NCI-H1930 (cell line): ENCODE data around the gene CDH4.

Experiments
- DNase-seq, 2 experiments: peaks; one replicate each; lab custom pipeline; 2025; lab: John Stamatoyannopoulos, UW

CDH4 gene

GRCh38 chr20:61301711-61302525 is 49.9 kb downstream of the CDH4 start:
- DNase-seq, result no peak

- no peak for DNase-seq
Observed at GRCh38 chr20:61303217-61303616, 51.2 kb downstream of the CDH4 start.

- no peak for DNase-seq
Observed at GRCh38 chr20:61303675-61304074, 51.6 kb downstream of the CDH4 start.

DNA sequence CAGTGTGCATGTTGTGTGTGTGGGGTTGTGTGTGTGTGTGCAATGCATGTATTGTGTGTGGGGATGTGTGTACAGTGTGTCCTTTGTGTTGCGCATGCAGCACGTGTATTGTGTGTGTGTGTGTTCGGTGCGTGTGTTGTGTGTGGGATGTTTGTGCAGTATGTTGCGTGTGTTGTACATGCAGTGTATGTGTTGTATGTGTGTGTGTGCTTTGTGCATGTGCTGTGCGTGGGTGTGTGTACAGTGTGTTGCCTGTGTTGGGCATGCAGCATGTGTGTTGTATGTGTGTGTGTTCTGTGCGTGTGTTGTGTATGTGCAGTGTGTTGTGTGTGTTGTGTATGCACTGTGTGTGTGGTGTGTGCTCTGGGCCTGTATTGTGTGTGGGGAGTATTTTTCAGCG is 52.7 kb downstream of the CDH4 start:
- DNase-seq, result no peak

- no peak for DNase-seq
Observed at GRCh38 chr20:61306937-61307475, 54.9 kb downstream of the CDH4 start.

DNA sequence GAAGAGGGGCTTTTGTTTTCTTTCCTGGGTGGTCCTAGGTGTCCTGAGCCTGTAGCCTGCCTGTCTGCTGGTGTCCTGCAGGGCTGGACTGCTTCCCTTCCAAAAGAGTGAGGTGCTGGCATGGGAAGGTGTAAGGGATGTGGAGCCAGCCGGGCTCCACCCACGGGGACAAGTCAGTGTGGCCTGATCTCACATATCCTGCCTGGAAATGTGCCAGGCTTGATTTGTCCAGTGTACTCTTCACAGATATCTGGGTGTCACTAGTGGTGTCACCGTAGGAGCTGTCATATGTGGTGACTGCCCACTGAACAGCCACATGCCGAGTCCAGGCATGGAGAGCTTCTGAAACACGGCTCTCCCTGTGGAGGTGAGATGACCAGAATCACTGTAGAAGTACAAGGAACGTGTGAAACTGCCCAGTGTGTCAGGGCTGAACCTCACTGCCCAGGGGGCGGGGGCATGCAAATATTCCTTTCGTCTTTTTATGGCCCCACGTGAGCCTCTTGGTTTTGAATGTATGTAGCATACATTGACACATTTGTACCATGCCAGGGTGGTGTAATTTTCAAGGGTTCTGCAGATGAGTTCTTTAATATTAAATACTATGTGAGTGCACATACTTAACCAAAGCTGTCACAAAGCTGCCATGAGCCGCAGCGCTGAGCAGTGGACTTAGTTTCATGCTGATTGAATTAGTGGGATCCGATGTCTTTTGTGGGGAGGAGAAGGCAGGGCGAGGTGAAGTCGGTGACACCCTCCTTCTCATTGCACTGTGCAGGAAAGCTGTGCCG is 55.8 kb downstream of the CDH4 start:
- no peak for DNase-seq

DNA sequence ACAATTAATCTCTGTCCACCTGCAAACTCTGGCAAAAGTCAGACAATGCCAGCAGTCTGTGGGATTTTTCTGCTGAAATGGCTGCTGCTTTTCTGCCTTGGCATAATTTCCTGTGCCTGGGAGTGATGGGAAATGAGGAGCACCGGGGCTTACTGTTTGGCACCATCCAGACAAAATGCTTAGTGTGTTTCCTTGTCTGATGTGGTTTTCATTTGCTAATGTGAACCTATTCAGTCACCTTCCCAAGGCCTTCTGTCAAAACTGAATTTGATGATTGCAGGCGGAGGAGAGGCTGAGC is 56.4 kb downstream of the CDH4 start:
- DNase-seq, result no peak

DNA sequence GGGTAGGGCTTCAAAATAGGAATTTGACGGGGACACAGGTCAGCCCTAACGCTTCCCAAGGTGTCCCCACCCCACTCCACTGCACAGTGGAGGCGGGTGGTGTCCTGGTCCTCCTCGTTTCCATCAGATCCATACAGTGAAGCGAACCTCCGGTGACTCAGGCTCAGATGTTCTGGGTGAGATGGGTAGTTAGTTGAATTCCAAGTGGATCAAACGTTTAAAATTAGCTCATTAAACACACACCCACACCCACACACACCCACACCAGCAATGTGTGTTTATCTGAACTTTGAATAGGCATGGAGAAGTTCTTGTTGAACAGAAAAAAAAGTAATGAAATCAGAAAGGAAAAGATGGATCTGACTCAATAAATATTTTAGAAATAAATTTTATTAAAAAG is 58.9 kb downstream of the CDH4 start:
- DNase-seq, result no peak

- DNase-seq, result no peak
Observed at GRCh38 chr20:61311656-61312387, 59.8 kb downstream of the CDH4 start.

DNA sequence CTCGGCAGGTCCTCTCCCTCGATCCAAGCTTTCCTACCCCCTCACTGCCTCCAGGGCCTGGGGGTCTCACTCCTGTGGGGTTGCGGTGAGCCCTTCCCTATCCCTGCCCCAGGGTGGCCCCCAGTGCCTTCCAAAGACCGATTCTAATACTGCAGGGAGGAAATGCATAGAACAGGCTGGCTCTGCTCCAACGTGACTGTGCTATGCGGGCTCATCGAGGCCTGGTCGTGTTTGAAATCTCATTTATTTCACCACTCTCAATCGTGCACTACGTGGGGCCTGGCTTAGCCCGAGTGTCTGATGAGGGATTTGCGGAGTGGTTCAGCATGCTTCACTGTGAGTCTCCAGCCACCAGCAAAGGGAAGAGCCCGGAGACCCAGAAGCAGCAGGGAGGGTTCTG is 60.9 kb downstream of the CDH4 start:
- DNase-seq, result no peak

DNA sequence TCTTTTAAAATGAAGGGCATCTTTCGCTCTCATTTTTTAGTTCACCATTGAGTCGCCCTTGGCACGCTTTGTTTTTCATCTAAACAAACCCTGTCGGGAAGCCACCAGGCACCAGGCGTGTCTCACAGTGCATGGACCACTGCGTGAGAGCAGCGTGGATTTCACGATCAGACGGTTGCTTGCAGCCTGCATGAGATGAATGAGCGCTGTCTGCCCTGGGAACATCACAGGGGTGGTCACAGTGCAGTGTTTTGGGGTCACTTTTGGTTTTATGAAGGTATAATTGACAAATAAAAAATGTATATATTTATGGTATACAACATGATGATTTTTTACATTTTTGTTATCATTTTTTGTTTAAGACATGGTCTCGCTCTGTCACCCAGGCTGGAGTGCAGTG is 61.3 kb downstream of the CDH4 start:
- DNase-seq, result no peak

- DNase-seq, result no peak
Observed at GRCh38 chr20:61314326-61315010, 62.4 kb downstream of the CDH4 start.

GRCh38 chr20:61315319-61315718 is 63.3 kb downstream of the CDH4 start:
- no peak for DNase-seq

GRCh38 chr20:61316346-61316745 is 64.3 kb downstream of the CDH4 start:
- DNase-seq, result no peak

- no peak for DNase-seq
Observed at GRCh38 chr20:61317966-61318530, 66.0 kb downstream of the CDH4 start.

DNA sequence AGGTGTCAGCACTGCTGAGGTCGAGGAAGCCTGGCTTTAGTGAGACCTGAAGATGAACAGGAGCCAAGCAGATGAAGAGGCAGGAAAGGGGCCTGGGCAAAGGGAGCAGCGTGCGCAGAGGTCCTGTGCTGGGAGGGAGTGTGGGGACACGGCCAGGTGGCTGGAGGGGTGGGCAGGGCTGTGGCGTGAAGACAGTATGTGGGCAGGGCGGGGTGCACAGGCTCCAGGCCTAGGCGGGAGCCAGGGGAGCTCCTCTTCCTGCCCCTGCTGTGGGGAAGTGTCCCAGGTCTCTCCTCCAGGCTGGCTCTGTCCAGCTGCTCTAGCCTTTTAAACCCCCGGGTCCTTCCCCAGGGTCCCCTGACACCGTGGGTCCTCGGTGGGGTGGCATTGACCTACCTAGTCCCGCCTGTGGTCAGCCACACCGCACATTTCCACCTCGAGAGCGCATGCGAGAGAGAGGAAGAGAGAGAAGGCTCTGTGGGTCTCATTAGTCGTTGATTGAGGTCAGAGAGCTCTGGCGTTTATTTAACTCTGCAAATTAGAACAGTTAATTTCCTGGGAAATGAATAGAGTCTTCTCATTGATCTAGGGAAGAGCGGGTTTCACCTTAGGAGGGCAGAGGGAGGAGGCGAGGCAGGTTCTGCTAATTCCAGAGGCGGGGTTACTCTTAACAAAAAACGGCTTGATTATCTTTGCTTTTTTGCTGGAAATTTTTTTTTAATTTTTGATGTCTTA is 68.8 kb downstream of the CDH4 start:
- DNase-seq, result no peak

- DNase-seq, result no peak
Observed at GRCh38 chr20:61321481-61321880, 69.4 kb downstream of the CDH4 start.

DNA sequence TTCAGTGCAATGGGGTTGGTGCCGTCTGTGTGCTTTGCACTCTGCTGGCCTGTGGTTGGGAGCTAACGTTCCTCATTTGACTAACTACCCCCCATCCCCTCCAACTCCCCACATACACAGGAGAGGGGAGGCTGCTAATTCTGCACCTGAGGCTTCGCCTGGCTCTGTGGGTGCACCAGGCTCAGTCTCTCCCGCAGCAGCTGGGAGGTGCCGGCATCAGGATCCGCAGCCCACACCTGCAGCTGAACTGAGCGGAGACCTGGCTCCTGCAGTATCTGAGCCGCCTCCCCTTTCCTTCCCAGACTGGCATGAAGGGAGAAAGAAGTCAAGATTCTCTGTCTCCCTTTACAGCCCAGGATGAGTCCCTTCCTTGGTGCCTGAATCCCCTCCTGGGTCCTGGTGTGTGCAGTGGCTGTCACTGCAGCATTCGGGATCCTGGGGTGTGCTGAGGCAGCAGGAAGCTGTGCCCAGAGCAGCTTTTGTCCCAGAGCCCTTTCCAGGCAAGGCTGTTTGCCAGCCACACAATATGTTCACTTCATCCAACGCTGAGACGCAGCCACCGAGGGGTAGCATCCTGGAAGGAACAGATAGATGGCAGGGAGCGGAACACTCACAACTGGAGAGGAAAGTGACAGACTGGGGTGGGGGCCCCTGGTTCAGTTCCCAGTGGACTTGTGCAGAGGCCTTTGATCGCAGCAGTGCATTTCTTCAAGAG is 70.2 kb downstream of the CDH4 start:
- no peak for DNase-seq

DNA sequence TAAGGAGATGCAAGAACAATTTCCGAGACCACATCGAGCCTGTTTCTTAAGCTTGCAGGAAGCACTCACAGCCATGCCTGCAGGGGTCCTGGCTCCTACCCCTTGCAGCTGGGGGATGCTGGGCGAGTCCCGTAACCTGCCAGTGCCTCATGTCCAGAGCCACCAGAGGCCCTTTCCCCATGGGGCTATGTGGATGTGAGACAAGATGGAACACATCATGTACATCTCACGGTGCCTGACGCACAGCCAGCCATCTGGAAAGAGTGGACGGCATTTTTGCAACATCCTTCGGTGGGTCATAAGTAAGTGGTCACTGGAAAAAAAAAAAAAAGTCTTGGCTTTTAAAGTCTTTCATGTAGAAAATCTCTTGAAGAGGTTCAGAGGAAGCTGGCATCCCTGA is 72.8 kb downstream of the CDH4 start:
- DNase-seq, result no peak

DNA sequence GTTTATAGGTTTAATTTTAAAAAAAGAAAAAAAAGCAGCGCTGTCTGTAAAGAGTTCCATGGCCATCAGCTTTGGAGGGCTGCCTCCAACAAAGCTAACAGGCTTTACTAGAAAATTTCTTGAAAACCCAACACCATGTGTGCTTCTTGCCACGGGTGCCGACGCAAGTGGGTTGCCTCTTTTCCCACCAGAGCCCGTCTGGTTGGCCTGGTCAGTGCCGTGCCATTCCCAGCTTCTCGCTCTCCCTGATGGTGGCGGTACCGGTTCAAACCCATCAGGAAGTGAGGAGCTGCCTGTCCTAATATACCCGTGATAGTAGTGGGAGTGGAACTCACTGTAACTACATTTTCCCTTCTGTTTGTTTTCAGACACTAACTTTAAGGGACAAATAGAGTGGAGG is 73.7 kb downstream of the CDH4 start:
- DNase-seq, result no peak
